GM12874 (cell line): ENCODE data around the gene PMFBP1.

ENCODE experiments used
- TF ChIP-seq, protein P1 (sequence below): IDR thresholded peaks from 2 replicates; pipeline ENCODE4 v1.5.1; 2011; ENCODE audit warnings: low read depth, mild to moderate bottlenecking, control low read depth, low read length, moderate library complexity; ENCODE audit not compliant: insufficient read depth

The PMFBP1 gene

DNA sequence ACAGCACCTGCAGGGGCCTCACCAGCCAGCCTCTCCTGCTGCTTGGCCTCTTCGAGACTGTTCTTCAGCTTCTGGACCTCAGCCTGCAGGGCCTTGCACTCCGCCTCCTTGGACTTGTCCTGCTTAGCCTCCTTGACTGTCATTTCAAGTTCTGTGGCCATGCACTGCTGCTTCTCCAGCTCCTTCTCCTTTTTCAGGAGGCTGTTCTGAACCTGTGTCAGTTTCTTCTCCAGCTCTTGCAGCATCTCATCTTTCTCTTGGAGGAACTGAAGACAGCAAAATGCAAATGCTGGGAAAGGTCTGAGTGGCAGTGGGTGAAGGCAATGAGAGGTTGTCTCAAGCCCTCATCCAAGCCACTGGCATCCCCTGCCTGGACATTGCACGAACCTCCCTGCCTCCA, 39.2 kb downstream of the PMFBP1 start:
- TF ChIP-seq, protein P1, sequence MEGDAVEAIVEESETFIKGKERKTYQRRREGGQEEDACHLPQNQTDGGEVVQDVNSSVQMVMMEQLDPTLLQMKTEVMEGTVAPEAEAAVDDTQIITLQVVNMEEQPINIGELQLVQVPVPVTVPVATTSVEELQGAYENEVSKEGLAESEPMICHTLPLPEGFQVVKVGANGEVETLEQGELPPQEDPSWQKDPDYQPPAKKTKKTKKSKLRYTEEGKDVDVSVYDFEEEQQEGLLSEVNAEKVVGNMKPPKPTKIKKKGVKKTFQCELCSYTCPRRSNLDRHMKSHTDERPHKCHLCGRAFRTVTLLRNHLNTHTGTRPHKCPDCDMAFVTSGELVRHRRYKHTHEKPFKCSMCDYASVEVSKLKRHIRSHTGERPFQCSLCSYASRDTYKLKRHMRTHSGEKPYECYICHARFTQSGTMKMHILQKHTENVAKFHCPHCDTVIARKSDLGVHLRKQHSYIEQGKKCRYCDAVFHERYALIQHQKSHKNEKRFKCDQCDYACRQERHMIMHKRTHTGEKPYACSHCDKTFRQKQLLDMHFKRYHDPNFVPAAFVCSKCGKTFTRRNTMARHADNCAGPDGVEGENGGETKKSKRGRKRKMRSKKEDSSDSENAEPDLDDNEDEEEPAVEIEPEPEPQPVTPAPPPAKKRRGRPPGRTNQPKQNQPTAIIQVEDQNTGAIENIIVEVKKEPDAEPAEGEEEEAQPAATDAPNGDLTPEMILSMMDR: no peak

DNA sequence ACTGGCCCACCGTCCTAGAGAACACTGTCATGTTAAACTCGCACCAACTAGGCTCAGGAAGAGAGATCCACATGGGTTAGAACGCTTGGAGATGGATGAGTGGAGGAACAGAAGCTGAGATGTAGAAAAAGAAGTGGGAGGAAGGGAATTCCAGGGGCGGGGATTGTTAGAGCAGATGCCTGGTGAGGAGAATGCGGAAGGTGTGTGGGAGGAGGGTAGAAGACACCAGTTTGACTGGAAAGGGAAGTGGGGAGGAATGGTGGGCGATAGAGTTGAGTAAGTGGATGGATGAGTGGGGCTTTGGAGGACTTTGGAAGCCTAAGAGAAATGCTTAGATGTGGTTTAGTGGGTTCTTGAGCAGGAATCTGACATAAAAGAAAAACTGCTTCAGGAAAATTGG, 40.9 kb downstream of the PMFBP1 start:
- TF ChIP-seq, protein P1: no peak

DNA sequence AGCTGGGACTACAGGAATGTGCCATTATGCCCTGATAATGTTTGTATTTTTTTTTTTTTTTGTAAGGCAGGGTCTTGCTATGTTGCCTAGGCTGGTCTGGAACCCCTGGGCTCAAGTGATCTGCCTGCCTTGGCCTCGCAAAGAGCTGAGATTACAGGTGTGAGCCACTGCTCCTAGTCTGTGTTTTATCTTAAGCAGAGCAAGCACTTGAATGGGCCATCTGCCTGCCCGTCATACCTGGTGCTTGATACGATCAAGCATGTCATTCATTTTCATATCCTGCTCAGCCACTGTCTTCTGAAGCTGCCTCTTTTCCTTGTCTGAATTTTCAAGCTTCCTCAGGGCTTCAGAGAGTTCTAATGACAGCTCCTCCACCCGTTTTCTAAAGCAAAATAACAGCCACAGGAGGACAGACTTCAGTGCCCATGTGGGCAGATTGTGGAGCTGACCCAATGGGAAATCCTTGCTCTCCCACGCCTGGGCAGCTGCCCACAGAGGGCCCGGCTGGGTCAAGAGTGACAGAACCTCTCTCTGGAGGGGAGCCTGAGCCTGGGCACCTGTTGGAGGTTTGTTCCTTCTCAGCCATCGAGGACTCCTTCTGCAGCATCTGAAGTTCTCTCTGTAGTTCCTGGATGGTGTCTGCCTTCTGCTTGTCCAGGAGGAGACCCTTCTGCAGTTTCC, 41.8 kb downstream of the PMFBP1 start:
- TF ChIP-seq, protein P1: no peak

DNA sequence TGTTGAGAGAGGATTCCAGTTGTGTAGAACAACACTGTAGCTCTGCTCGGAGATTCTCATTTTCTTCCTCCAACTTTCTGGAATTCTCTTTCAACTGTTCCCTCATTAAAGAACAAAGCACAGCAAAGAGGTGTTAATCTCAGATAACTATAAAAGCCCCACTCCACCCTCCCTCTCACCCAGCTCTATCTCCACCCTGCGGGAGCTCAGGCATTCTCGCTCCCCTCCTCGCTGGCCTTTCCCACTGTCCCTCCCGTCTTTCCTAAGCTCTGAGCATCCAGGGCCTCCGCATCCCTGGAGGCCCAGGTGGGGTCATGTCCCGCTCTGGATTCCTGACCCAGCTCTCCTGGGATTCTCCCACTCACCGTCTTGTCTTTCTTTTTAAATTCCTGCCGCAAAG, 43.3 kb downstream of the PMFBP1 start:
- TF ChIP-seq, protein P1: no peak

DNA sequence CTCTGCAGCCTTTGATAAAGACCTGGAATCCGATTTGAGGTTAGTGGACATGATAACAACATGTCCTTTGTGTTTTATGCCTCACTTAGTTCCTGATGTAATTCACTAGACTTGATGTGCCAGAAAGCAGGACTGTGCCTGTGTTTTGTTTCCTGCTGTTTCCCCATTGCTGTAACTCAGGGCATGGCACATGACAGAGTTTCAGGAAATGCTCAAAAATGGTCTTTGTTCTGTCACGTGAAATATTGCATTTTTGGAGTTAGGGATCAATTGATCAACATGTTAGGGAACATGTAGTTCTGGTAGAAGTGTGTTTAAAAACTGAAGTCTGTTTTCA, 45.6 kb downstream of the PMFBP1 start:
- TF ChIP-seq, protein P1: no peak

DNA sequence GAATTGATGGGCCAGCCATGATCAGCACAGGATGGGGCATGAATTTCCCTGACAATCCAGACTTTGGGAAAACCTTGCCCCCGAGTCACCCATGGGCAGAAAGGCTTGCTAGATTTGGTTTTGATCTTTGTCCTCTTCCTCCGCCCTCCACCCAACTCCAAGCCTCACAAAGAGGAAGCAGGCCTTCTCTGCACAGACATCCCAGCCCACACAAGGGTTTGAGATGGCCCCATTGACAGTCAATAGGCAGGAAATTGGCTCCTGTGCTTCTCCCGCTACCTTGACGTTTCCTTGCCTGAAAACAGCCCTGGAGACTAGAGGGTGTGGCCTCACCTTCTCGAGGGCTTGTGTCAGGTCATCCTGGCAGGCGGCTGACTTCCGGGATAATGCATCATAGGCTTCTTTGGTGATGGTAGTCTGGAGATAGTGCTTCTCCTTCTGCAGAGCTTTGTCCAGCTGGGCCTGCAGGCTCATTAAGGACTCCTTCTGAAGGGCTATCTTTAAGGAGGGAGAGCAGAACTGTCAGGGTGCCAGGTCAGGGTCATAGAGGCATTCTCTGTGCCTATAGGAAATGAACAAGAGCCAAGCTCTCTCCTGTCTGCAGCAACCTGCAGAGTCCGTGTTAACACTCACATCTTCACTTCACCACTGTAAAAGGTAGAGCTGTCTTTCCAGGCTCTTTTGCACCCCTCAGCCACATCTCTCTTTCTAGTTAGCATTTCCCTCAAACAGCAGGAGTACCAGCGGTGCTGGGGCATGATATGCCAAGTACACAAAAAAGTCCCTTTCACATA, 46.1 kb downstream of the PMFBP1 start:
- TF ChIP-seq, protein P1: no peak

DNA sequence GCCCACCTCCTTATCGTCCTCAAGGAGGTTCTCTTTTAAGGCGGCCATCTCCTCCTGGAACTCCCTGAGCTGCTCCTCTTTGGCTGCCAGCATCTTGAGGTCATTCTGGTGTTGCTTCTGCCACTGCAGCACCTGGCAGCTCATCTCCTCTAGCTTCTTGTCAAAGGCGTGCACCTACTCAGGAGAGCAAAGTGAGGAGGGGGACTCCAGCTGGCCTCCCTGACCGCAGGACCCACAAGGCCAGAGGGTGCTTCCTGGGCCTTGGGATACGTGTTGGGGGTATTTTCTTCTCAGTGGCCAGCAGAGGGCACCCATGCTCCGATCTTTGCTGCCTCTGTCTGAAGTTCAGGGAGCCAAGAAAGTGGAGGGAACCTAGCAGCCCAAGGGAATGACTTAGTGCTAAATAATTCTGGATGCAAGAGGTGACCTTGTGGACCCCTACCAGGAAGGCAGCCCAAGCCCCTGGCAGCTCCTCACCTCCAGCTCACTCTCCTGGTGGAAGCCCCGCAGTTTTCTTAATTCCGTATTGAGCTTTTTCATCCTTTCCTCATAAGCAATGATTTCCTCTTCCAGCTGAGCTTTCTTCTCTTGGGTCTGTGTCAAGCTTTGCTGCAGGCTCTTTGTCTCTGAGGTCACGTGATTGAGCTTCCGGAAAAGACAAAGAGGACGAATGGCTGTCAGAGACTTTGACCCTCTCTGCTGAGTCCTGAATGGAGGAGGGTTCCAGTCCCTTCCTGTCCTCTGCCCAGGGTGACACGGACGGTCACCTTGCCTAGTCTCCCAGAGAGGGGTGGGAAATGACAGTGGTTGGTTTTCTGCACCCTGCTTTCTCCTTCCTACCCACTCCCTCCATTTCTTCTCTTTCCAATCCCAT, 47.0 kb downstream of the PMFBP1 start:
- TF ChIP-seq, protein P1: peak; percentile 81
